Embryonic facial prominence (tissue), 1 donor: ENCODE data around the gene NTPCR.

Experiments
- DNase-seq: peaks from one replicate; pipeline ENCODE4 v3.0.0-alpha.2; 2016; ENCODE audit errors: extremely low spot score

Gene NTPCR

GRCh38 chr1:233010146-233010545 is 59.7 kb downstream of the NTPCR start:
- no peak for DNase-seq

GRCh38 chr1:233012021-233012420 is 61.6 kb downstream of the NTPCR start:
- DNase-seq, result no peak

- no peak for DNase-seq
Measured at GRCh38 chr1:233015965-233016364, 65.6 kb downstream of the NTPCR start.

GRCh38 chr1:233016798-233017197 is 66.4 kb downstream of the NTPCR start:
- DNase-seq, result no peak

- no peak for DNase-seq
Measured at GRCh38 chr1:233019083-233019482, 68.7 kb downstream of the NTPCR start.

- DNase-seq, result no peak
Measured at GRCh38 chr1:233019778-233020325, 69.4 kb downstream of the NTPCR start.

GRCh38 chr1:233020426-233020825 is 70.0 kb downstream of the NTPCR start:
- no peak for DNase-seq

- no peak for DNase-seq
Measured at GRCh38 chr1:233022246-233022645, 71.8 kb downstream of the NTPCR start.

GRCh38 chr1:233024199-233024598 is 73.8 kb downstream of the NTPCR start:
- no peak for DNase-seq

GRCh38 chr1:233025157-233025556 is 74.7 kb downstream of the NTPCR start:
- DNase-seq, result no peak

- DNase-seq, result no peak
Measured at GRCh38 chr1:233025567-233025966, 75.2 kb downstream of the NTPCR start.

GRCh38 chr1:233027046-233027445 is 76.6 kb downstream of the NTPCR start:
- no peak for DNase-seq

- DNase-seq, result no peak
Measured at GRCh38 chr1:233031521-233031920, 81.1 kb downstream of the NTPCR start.

GRCh38 chr1:233032916-233033315 is 82.5 kb downstream of the NTPCR start:
- DNase-seq, result no peak

GRCh38 chr1:233033361-233033760 is 83.0 kb downstream of the NTPCR start:
- DNase-seq, result no peak
